HEK293T (cell line): ENCODE results near the gene C3.

Experiments
- CTCF ChIA-PET: fragments of 350-600 bp; formaldehyde crosslinking; extraction: SDS; loops from one replicate; lab custom pipeline; 2021; ENCODE audit warnings: antibody characterized with exemption, inconsistent platforms; lab: Yijun Ruan, JAX
- POLR2A ChIA-PET: fragments of 350-600 bp; formaldehyde crosslinking; extraction: SDS; loops from one replicate; lab custom pipeline; 2020; ENCODE audit warnings: antibody characterized with exemption, inconsistent platforms; lab: Yijun Ruan, JAX
- DNase-seq: peaks from one replicate; pipeline ENCODE4 v3.0.0; 2012; ENCODE audit warnings: mixed read lengths; ENCODE audit errors: extremely low spot score
- ARNT ChIP-seq: fragments of 450-650 bp; IDR thresholded peaks from 2 replicates; pipeline ENCODE4 v1.6.1; 2017; ENCODE audit warnings: mild to moderate bottlenecking
- BHLHE40 ChIP-seq: fragments of 450-650 bp; IDR thresholded peaks from 2 replicates; pipeline ENCODE4 v1.6.1; 2016; ENCODE audit warnings: mild to moderate bottlenecking, moderate library complexity, borderline replicate concordance
- CTBP1 ChIP-seq: fragments of 450-650 bp; IDR thresholded peaks from 2 replicates; pipeline ENCODE4 v1.6.1; 2016; ENCODE audit warnings: borderline replicate concordance
- ELF4 ChIP-seq: fragments of 450-650 bp; IDR thresholded peaks from 2 replicates; pipeline ENCODE4 v1.6.1; 2017; ENCODE audit warnings: antibody characterized with exemption
- FOXA1 ChIP-seq: fragments of 450-650 bp; IDR thresholded peaks from 2 replicates; pipeline ENCODE4 v1.6.1; 2016; ENCODE audit warnings: mild to moderate bottlenecking
- FOXK2 ChIP-seq: fragments of 450-650 bp; IDR thresholded peaks from 2 replicates; pipeline ENCODE4 v1.6.1; 2016; ENCODE audit warnings: mild to moderate bottlenecking
- FOXM1 ChIP-seq: fragments of 450-650 bp; IDR thresholded peaks from 2 replicates; pipeline ENCODE4 v1.6.1; 2017; ENCODE audit warnings: mild to moderate bottlenecking, borderline replicate concordance
- HDGF ChIP-seq: fragments of 450-650 bp; IDR thresholded peaks from 2 replicates; pipeline ENCODE4 v1.6.1; 2017; ENCODE audit warnings: antibody characterized with exemption, borderline replicate concordance
- L3MBTL2 ChIP-seq: fragments of 450-650 bp; conservative IDR thresholded peaks from 2 replicates; pipeline ENCODE4 v1.6.1; 2016; ENCODE audit warnings: mild to moderate bottlenecking
- LEF1 ChIP-seq: fragments of 450-650 bp; IDR thresholded peaks from 2 replicates; pipeline ENCODE4 v1.6.1; 2017; ENCODE audit warnings: mild to moderate bottlenecking, borderline replicate concordance
- NFRKB ChIP-seq: fragments of 450-650 bp; IDR thresholded peaks from 2 replicates; pipeline ENCODE4 v1.6.1; 2016; ENCODE audit warnings: mild to moderate bottlenecking, moderate library complexity
- PKNOX1 ChIP-seq: fragments of 450-650 bp; IDR thresholded peaks from 2 replicates; pipeline ENCODE4 v1.6.1; 2016
- SP1 ChIP-seq: fragments of 450-650 bp; IDR thresholded peaks from 2 replicates; pipeline ENCODE4 v1.6.1; 2017
- SUZ12 ChIP-seq: fragments of 450-650 bp; IDR thresholded peaks from 2 replicates; pipeline ENCODE4 v1.6.1; 2016; ENCODE audit warnings: mild to moderate bottlenecking
- TARDBP ChIP-seq: fragments of 450-650 bp; IDR thresholded peaks from 2 replicates; pipeline ENCODE4 v1.6.1; 2016
- ZNF384 ChIP-seq: fragments of 450-650 bp; IDR thresholded peaks from 2 replicates; pipeline ENCODE4 v1.6.1; 2016

The C3 gene

GRCh38 chr19:6693056-6693471, 27.4 kb downstream of the C3 start:
- ChIA-PET POLR2A (no interaction called here), CTCF (no interaction called here)
- no peak for DNase-seq
- TF ChIP-seq PKNOX1 (peak; percentile 91), SP1 (no peak)

GRCh38 chr19:6692027-6692426, 28.4 kb downstream of the C3 start:
- ChIA-PET CTCF (no interaction called here), POLR2A (no interaction called here)
- no peak for DNase-seq
- TF ChIP-seq BHLHE40, result no peak
- no peak for TF ChIP-seq ARNT
- TF ChIP-seq FOXK2, result no peak
- TF ChIP-seq SP1, result no peak

GRCh38 chr19:6691342-6691741, 29.1 kb downstream of the C3 start:
- TF ChIP-seq SP1 (no peak), FOXA1 (no peak), NFRKB (no peak), ARNT (no peak), ZNF384 (no peak), BHLHE40 (no peak), HDGF (no peak), ELF4 (no peak)
- DNase-seq, result no peak
- ChIA-PET POLR2A (no interaction called here), CTCF (no interaction called here)

GRCh38 chr19:6690160-6690885, 30.1 kb downstream of the C3 start:
- POLR2A ChIA-PET, result no interaction called here
- DNase-seq, result no peak
- TF ChIP-seq NFRKB (no peak), LEF1 (no peak), FOXK2 (no peak), L3MBTL2 (no peak), ARNT (no peak), BHLHE40 (no peak), CTBP1 (no peak), ELF4 (no peak), PKNOX1 (no peak), SP1 (no peak), HDGF (no peak), ZNF384 (no peak), TARDBP (no peak)
- CTCF ChIA-PET, result no interaction called here

GRCh38 chr19:6687114-6687513, 33.3 kb downstream of the C3 start:
- ChIA-PET POLR2A (no interaction called here), CTCF (no interaction called here)
- DNase-seq, result no peak
- TF ChIP-seq SP1 (no peak), PKNOX1 (no peak), LEF1 (no peak), FOXA1 (no peak), ELF4 (no peak), CTBP1 (no peak), SUZ12 (no peak), TARDBP (no peak), BHLHE40 (no peak), L3MBTL2 (no peak)

GRCh38 chr19:6686628-6686975, 33.8 kb downstream of the C3 start:
- TF ChIP-seq FOXM1, result no peak
- TF ChIP-seq ELF4, result no peak
- TF ChIP-seq ARNT, result no peak
- TF ChIP-seq SP1, result no peak
- no peak for TF ChIP-seq NFRKB
- no peak for TF ChIP-seq PKNOX1
- no peak for TF ChIP-seq CTBP1
- no peak for TF ChIP-seq L3MBTL2
- no peak for TF ChIP-seq ZNF384
- TF ChIP-seq LEF1, result no peak
- TF ChIP-seq FOXK2, result no peak
- TF ChIP-seq HDGF, result no peak
- TF ChIP-seq SUZ12, result no peak
- TF ChIP-seq BHLHE40, result no peak
- no peak for TF ChIP-seq TARDBP
- no peak for TF ChIP-seq FOXA1
- DNase-seq, result no peak
- POLR2A ChIA-PET, result no interaction called here
- CTCF ChIA-PET, result no interaction called here
